Measurements from ENCODE around the gene ATP5F1E. TPM values are rescaled to one million over a fixed set of nuclear protein-coding genes. Genes with fewer than 3 reads are reported as not detected.

ATP5F1E gene
- total RNA-seq, 1 donor, result 27.2 TPM

DNA sequence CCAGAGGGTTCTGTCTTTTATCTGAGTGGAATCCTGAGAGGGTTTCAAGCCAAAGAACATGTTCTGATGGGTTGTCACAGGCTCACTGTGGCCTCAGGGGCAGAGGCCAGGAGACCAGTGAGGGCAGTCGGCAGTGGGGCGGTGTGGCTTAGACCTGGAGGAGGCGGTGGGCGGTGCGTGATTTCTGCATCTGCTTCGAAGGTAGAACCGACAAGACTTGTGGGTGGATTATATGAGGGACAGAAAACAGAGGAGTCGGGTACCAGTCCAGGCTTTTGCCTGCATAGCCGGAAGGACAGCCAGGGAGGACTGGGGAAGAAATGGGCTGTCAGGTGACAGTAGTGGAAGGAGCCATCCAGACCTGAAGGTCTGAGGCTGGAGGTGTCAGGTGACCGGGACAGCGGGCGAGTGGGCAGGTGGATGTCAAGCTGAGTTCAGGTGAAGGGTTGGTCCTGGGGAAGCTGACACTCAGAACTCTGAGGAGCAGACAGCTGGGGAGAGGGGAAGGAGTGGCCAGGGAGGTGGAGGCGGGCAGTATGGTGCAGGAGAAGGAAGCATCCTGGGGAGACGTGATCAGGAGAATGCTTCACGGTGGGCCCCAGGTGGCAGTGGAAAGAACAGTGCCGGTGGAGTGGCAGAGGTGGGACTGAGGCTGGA, 28.2 kb downstream of the ATP5F1E start:
- DNase-seq (ENCODE audit: low read depth), result no peak
- TF ChIP-seq, protein P1, sequence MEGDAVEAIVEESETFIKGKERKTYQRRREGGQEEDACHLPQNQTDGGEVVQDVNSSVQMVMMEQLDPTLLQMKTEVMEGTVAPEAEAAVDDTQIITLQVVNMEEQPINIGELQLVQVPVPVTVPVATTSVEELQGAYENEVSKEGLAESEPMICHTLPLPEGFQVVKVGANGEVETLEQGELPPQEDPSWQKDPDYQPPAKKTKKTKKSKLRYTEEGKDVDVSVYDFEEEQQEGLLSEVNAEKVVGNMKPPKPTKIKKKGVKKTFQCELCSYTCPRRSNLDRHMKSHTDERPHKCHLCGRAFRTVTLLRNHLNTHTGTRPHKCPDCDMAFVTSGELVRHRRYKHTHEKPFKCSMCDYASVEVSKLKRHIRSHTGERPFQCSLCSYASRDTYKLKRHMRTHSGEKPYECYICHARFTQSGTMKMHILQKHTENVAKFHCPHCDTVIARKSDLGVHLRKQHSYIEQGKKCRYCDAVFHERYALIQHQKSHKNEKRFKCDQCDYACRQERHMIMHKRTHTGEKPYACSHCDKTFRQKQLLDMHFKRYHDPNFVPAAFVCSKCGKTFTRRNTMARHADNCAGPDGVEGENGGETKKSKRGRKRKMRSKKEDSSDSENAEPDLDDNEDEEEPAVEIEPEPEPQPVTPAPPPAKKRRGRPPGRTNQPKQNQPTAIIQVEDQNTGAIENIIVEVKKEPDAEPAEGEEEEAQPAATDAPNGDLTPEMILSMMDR (IDR thresholded peaks at IDR 0.05; ENCODE audit: insufficient read depth, low read depth, low read length), result no peak
- no peak overlapping the region for H3K4me3 ChIP-seq (ENCODE audit: low read depth, low read length)

DNA sequence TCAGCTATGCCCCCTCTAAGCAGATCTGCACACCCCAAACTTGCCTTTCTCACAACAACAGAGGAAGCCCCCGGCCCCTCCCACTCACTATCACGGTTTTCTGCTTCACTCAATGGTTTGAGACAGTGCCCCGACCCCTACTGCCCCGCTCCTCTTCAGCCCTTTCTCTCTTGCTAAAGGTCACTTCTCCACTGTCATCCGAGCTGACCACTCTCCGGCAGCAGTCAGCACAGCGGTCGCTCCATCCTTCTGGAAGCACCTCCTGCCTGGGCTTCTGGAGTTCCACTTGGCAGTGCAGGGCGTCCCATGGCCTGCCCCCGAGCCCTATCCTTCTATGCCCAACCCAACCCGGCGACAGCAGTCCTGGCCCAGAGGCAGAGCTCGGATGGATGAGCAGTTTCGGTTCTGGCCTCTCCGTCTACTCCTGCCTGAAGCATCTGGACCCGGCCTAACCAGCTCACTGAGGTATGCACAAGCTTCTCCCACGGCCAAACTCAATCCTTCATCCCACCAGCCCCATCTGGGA, 29.2 kb downstream of the ATP5F1E start:
- TF ChIP-seq, protein P1 (IDR thresholded peaks at IDR 0.05; ENCODE audit: insufficient read depth, low read depth, low read length), result no peak
- H3K4me3 ChIP-seq (ENCODE audit: low read depth, low read length), result no peak overlapping the region
- no peak for DNase-seq (ENCODE audit: low read depth)

DNA sequence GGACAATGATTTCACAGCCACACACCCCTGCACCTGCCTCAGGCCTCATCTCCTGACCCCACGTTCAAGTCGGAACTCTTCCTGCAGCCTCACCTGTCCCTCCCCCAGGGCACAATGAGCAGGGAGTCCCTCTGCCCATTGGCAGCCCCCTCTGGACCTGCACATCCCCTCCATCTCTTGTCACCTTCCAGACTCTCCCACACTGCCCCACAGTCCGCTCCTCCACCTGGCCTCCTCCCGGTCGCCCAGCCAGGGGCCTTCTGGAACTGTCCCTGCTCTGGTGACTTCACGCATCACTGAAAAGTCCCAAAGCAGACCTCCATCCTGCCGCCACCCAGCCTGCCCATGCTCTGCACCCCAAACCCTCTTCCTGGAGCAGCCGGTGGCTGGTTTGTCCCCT, 29.7 kb downstream of the ATP5F1E start:
- DNase-seq (ENCODE audit: low read depth), result no peak
- TF ChIP-seq, protein P1 (IDR thresholded peaks at IDR 0.05; ENCODE audit: insufficient read depth, low read depth, low read length), result no peak
- H3K4me3 ChIP-seq (ENCODE audit: low read depth, low read length), result no peak overlapping the region

DNA sequence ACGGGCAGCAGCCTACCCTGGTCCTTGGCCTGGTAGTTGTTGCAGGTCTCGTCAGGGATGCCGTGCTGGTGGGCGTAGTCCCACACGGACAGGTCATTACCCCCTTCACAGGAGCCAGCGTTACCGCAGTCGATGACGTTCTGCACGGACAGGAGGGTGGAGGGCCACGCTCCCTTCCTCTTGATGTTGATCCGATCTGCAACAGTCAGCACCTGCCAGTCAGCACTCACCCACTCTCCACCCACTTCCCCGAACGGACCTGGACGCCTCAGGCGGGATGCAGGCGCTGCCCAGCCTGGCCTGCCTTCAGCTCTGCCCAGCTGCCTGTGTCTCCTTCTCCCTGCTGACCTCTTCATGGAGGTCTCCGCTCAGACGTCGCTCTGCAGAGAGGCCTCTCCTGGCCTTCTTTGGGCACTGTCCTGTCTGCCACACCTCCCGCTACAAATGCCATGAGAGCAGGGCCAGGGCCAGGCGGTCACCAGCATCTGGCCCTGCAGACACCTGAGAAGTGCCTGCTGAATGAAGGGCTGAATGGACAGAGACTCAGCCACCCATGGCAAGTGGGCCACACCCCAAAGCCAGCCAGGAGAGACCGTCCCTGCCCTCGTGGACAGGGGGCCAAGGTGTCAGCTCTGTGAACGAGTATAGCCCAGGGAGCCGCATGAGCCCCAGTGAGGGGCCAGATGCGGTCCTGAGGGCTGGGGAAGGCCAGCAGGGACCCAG, 30.5 kb downstream of the ATP5F1E start:
- TF ChIP-seq, protein P1 (IDR thresholded peaks at IDR 0.05; ENCODE audit: insufficient read depth, low read depth, low read length), result no peak
- DNase-seq (ENCODE audit: low read depth), result no peak
- no peak overlapping the region for H3K4me3 ChIP-seq (ENCODE audit: low read depth, low read length)

DNA sequence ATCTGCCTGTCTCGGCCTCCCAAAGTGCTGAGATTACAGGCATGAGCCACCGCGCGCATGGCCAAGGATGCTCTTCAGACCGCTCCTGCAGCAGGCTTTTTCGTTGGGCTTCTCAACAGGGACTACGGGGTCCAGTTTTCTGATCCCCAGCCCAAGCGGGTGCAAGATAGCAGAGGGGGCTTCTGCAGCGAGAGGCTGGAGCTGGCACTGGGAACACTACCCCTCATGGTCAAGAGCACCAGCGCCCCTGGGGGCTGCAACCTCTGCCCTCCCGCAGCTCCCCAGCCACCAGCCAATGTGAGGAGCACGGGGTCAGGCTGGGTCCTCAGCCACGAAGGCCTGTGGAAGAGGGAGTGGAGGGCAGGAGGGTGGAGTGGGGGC, 31.1 kb downstream of the ATP5F1E start:
- DNase-seq (ENCODE audit: low read depth), result no peak
- no peak overlapping the region for H3K4me3 ChIP-seq (ENCODE audit: low read depth, low read length)
- TF ChIP-seq, protein P1 (IDR thresholded peaks at IDR 0.05; ENCODE audit: insufficient read depth, low read depth, low read length), result no peak

DNA sequence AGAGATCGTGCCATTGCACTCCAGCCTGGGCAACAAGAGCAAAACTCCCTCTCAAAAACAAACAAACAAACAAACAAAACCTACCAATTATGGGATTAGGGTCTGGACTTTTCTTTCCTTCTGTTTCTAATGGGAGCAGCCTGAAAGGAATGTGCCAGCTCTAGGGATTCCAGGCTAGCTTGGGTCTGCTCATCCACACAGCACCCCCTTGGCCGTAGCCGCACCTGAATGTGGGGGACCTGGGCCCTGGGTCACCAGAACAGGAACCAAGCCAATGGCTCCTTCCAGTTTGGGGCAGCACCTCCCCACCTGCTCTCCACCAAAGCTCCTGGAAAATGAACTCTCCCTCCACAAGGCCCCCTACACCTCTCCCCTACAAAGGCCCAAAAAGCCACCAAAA, 31.8 kb downstream of the ATP5F1E start:
- TF ChIP-seq, protein P1 (IDR thresholded peaks at IDR 0.05; ENCODE audit: insufficient read depth, low read depth, low read length), result no peak
- DNase-seq (ENCODE audit: low read depth), result no peak
- no peak overlapping the region for H3K4me3 ChIP-seq (ENCODE audit: low read depth, low read length)
